Prostate gland (tissue), 2 donors: Measurements from ENCODE around the gene CTXND1. TPM values are rescaled to one million over a fixed set of nuclear protein-coding genes. Genes with fewer than 3 reads are reported as not detected.

Experiments used
- DNase-seq: peaks from one replicate; pipeline ENCODE4 v3.0.0-alpha.2; 2019; ENCODE audit warnings: low spot score
- H3K27ac ChIP-seq, 2 donors: fragments of 200-600 bp; sonication (generic); 2 replicates each; pipeline ENCODE4 v1.5.1; 2017 to 2019
- H3K27me3 ChIP-seq: fragments of 200-600 bp; sonication (generic); replicated peaks from 2 replicates; pipeline ENCODE4 v1.5.1; 2019; ENCODE audit not compliant: insufficient read depth
- H3K36me3 ChIP-seq, 2 donors: fragments of 200-600 bp; sonication (generic); 1 replicate in 1 of 2; 2 replicates in 1 of 2; pipeline versions ENCODE4 v1.5.1 to v1.8.1; 2017 to 2019
- H3K4me1 ChIP-seq: fragments of 200-600 bp; sonication (generic); replicated peaks from 2 replicates; pipeline ENCODE4 v1.5.1; 2019
- H3K4me3 ChIP-seq, 2 donors: fragments of 200-600 bp; sonication (generic); 2 replicates each; pipeline ENCODE4 v1.5.1; 2017 to 2019
- H3K9me3 ChIP-seq: fragments of 200-600 bp; sonication (generic); 2 replicates; pipeline ENCODE4 v1.5.1; 2017
- POLR2A ChIP-seq: fragments of 450-650 bp; IDR thresholded peaks from one replicate; pipeline ENCODE4 v1.6.1; 2016; ENCODE audit warnings: antibody characterized with exemption, mild to moderate bottlenecking
- POLR2AphosphoS5 ChIP-seq: sonication (generic); formaldehyde crosslinking; IDR thresholded peaks from one replicate; pipeline ENCODE4 v1.6.1; 2017; ENCODE audit warnings: antibody characterized with exemption
- WGBS: methylation state at CpG from one replicate; pipeline ENCODE4 v1.1.5; 2018; 5-methylcytosine and 5-hydroxymethylcytosine counted together
- intact Hi-C: fragments of 100-400 bp; cut with DNase I; formaldehyde crosslinking; loops from one replicate; pipeline ENCODE4 v1.14.2; 2022
- total RNA-seq, 2 donors: library from RNA; depleted of rRNA; stranded (reverse); fragments of >200 nt; gene quantifications; one replicate each; pipeline ENCODE4 v1.1.0, GENCODE V29; 2016
- TF ChIP-seq, protein P1 (sequence below), 4 experiments: fragments of 200-600 bp in 2 of 4; fragments of 450-650 bp in 2 of 4; sonication (generic) in 2 of 4; IDR thresholded peaks; 1 replicate in 3 of 4; 2 replicates in 1 of 4; pipeline ENCODE4 v1.5.1; 2016 to 2019; ENCODE audit warnings: antibody characterized with exemption in 4 of 4, mild to moderate bottlenecking in 2 of 4, moderate library complexity in 2 of 4

Gene CTXND1
- total RNA-seq, 2 donors from 2014 or later: 0.96 TPM; not detected in 1

GRCh38 chr15:80231371-80231770 is 20.6 kb downstream of the CTXND1 start:
- intact Hi-C loops: no loop called here
- H3K4me3 ChIP-seq: no peak overlapping the region
- H3K9me3 ChIP-seq: no peaks in the 10 kb centered on the region
- WGBS: 37% methylated on average over 2 of the region's 2 CpGs
- H3K4me1 ChIP-seq: no peaks in the 10 kb centered on the region
- DNase-seq: no peak
- no peak overlapping the region for H3K27ac ChIP-seq
- TF ChIP-seq POLR2AphosphoS5: no peak
- TF ChIP-seq POLR2A: no peak
- TF ChIP-seq, protein P1, sequence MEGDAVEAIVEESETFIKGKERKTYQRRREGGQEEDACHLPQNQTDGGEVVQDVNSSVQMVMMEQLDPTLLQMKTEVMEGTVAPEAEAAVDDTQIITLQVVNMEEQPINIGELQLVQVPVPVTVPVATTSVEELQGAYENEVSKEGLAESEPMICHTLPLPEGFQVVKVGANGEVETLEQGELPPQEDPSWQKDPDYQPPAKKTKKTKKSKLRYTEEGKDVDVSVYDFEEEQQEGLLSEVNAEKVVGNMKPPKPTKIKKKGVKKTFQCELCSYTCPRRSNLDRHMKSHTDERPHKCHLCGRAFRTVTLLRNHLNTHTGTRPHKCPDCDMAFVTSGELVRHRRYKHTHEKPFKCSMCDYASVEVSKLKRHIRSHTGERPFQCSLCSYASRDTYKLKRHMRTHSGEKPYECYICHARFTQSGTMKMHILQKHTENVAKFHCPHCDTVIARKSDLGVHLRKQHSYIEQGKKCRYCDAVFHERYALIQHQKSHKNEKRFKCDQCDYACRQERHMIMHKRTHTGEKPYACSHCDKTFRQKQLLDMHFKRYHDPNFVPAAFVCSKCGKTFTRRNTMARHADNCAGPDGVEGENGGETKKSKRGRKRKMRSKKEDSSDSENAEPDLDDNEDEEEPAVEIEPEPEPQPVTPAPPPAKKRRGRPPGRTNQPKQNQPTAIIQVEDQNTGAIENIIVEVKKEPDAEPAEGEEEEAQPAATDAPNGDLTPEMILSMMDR (IDR thresholded peaks at IDR 0.05): no peak
- no peaks in the 10 kb centered on the region for H3K36me3 ChIP-seq
- no peaks in the 10 kb centered on the region for H3K27me3 ChIP-seq

GRCh38 chr15:80228959-80229610 is 22.9 kb downstream of the CTXND1 start:
- Histone ChIP-seq H3K27ac (no peak overlapping the region), H3K9me3 (no peaks in the 10 kb centered on the region), H3K4me1 (no peaks in the 10 kb centered on the region), H3K27me3 (no peaks in the 10 kb centered on the region), H3K36me3 (no peaks in the 10 kb centered on the region), H3K4me3 (no peak overlapping the region)
- TF ChIP-seq POLR2AphosphoS5 (no peak), POLR2A (no peak)
- TF ChIP-seq, protein P1 (IDR thresholded peaks at IDR 0.05): no peak
- intact Hi-C loops: no loop called here
- no peak for DNase-seq
- 77% methylated on average over 7 of the region's 7 CpGs for WGBS

DNA sequence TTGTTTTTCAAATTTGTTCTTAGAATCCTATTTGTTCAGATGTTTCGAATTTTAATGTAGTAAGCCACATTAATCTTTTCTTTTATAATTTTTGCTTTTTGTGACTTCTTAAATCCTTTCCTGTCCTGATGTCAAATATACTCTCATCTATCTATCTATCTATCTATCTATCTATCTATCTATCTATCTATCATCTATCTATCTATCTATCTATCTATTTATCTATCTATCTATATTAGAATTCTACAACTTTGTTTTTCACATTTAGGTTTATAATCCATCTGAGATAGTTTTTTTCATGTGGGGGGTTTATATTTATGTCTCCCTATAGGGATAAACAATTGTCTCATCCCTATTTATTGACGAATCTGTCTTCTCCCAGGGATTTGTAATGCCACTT is 32.1 kb downstream of the CTXND1 start:
- TF ChIP-seq, protein P1 (IDR thresholded peaks at IDR 0.05): no peak
- TF ChIP-seq POLR2A (no peak), POLR2AphosphoS5 (no peak)
- Histone ChIP-seq H3K27me3 (no peaks in the 10 kb centered on the region), H3K27ac (no peak overlapping the region), H3K4me3 (no peak overlapping the region), H3K36me3 (no peaks in the 10 kb centered on the region), H3K4me1 (no peaks in the 10 kb centered on the region), H3K9me3 (no peaks in the 10 kb centered on the region)
- intact Hi-C loops: no loop called here
- 65% methylated on average over 2 of the region's 2 CpGs for WGBS
- DNase-seq: no peak

DNA sequence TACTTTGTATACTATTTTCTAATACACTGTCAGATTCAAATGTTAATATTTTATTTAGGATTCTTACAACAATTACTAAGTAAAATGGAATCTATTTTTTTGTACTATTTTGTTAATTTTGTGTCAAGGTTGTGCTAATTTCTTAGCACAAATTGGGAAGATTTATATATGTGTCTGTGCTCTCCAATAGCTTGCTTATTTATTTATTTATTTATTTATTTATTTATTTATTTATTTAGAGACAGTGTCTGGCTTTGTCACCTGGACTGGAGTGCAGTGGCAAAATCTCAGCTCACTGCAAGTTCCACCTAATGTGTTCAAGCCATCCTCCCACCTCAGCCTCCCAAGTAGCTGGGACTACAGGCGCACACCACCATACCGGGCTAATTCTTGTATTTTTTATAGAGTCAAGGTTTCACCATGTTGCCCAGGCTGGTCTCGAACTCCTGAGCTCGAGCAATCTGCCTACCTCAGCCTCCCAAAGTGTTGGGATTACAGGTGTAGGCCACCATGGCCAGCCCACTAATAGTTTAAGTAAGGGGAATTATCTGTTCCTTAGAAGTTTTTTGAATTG is 34.6 kb downstream of the CTXND1 start:
- Histone ChIP-seq H3K27me3 (no peaks in the 10 kb centered on the region), H3K4me3 (no peak overlapping the region), H3K27ac (no peak overlapping the region), H3K4me1 (no peaks in the 10 kb centered on the region), H3K36me3 (no peaks in the 10 kb centered on the region), H3K9me3 (no peaks in the 10 kb centered on the region)
- WGBS: 96% methylated on average over 4 of the region's 4 CpGs
- DNase-seq: no peak
- TF ChIP-seq POLR2AphosphoS5 (no peak), POLR2A (no peak)
- TF ChIP-seq, protein P1 (IDR thresholded peaks at IDR 0.05): no peak
- intact Hi-C loops: no loop called here

- H3K4me1 ChIP-seq: no peaks in the 10 kb centered on the region
- no peaks in the 10 kb centered on the region for H3K27me3 ChIP-seq
- 71% methylated on average over 1 of the region's 1 CpG for WGBS
- intact Hi-C loops: no loop called here
- TF ChIP-seq, protein P1 (IDR thresholded peaks at IDR 0.05): no peak
- TF ChIP-seq POLR2AphosphoS5 (no peak), POLR2A (no peak)
- no peak overlapping the region for H3K4me3 ChIP-seq
- no peaks in the 10 kb centered on the region for H3K9me3 ChIP-seq
- H3K36me3 ChIP-seq: no peaks in the 10 kb centered on the region
- DNase-seq: no peak
- no peak overlapping the region for H3K27ac ChIP-seq
These were observed 35.1 kb downstream of the CTXND1 start for GRCh38 chr15:80216911-80217310.
